GM18951 (cell line): ENCODE data around the gene CCDC73.
"Not testable (repeated sequence)": the region's sequence is repeated elsewhere in the genome, so short reads cannot be mapped to it uniquely, and the experiment has no call there.

Experiments
- POLR2A ChIP-seq: IDR thresholded peaks from 4 replicates; pipeline ENCODE4 v1.6.1; 2011; ENCODE audit warnings: mild to moderate bottlenecking; ENCODE audit not compliant: insufficient read length, insufficient read depth; ENCODE audit errors: extremely low read depth
- in situ Hi-C: fragments of 300-500 bp; cut with MboI; formaldehyde crosslinking; loops from one replicate; pipeline ENCODE4 v1.12.0; 2022; ENCODE audit warnings: low sequenced_read_pairs, mixed read lengths, inconsistent platforms; ENCODE audit not compliant: unreplicated experiment

The CCDC73 gene

GRCh38 chr11:32794439-32794838, at the start of gene CCDC73:
CCDC73 (minus strand) TSS chr11:32794662; CDS start chr11:32760243, 34,419 bp downstream.
- TF ChIP-seq POLR2A: no peak
- in situ Hi-C loops: no loop called here

- no peak for TF ChIP-seq POLR2A
- in situ Hi-C loops: no loop called here
These were observed 49.1 kb upstream of the CCDC73 start for GRCh38 chr11:32843544-32843943.

- no peak for TF ChIP-seq POLR2A
- in situ Hi-C loops: no loop called here
These were observed 46.1 kb upstream of the CCDC73 start for GRCh38 chr11:32840587-32840986.

- no peak for TF ChIP-seq POLR2A
- in situ Hi-C loops: no loop called here
These were observed 44.8 kb upstream of the CCDC73 start for GRCh38 chr11:32839308-32839707.

- in situ Hi-C loops: no loop called here
- no peak for TF ChIP-seq POLR2A
These were observed 44.2 kb upstream of the CCDC73 start for GRCh38 chr11:32838505-32839274.

- in situ Hi-C loops: no loop called here
- TF ChIP-seq POLR2A: no peak
These were observed 42.5 kb upstream of the CCDC73 start for GRCh38 chr11:32836946-32837345.

- TF ChIP-seq POLR2A: no peak
- in situ Hi-C loops: no loop called here
These were observed 39.5 kb upstream of the CCDC73 start for GRCh38 chr11:32833921-32834320.

- TF ChIP-seq POLR2A: no peak
These were observed 36.8 kb upstream of the CCDC73 start for GRCh38 chr11:32831221-32831620.

GRCh38 chr11:32830796-32831195, 36.3 kb upstream of the CCDC73 start:
- in situ Hi-C loops: no loop called here
- TF ChIP-seq POLR2A: no peak

More at GRCh38 chr11:32831221-32831620, 36.8 kb upstream of the CCDC73 start:
- in situ Hi-C loops: no loop called here

GRCh38 chr11:32830413-32830738, 35.9 kb upstream of the CCDC73 start:
- TF ChIP-seq POLR2A: no peak
- in situ Hi-C loops: no loop called here

- in situ Hi-C loops: no loop called here
These were observed 35.4 kb upstream of the CCDC73 start, which contains the start of gene PRRG4 for GRCh38 chr11:32829680-32830412. PRRG4 (plus strand) TSS chr11:32829927; CDS start chr11:32830530, 603 bp downstream.

GRCh38 chr11:32829157-32829679, 34.8 kb upstream of the CCDC73 start:
- no peak for TF ChIP-seq POLR2A
- in situ Hi-C loops: no loop called here

More at GRCh38 chr11:32829680-32830412, 35.4 kb upstream of the CCDC73 start, which contains the start of gene PRRG4:
- peak; percentile 80 for TF ChIP-seq POLR2A

- no peak for TF ChIP-seq POLR2A
- in situ Hi-C loops: no loop called here
These were observed 32.8 kb upstream of the CCDC73 start for GRCh38 chr11:32827276-32827675.

GRCh38 chr11:32826113-32826512, 31.7 kb upstream of the CCDC73 start:
- in situ Hi-C loops: no loop called here
- TF ChIP-seq POLR2A: no peak

- in situ Hi-C loops: not testable (repeated sequence)
These were observed 29.2 kb upstream of the CCDC73 start for GRCh38 chr11:32823617-32824016.
